ENCODE data around the gene NGEF.

NGEF gene

DNA sequence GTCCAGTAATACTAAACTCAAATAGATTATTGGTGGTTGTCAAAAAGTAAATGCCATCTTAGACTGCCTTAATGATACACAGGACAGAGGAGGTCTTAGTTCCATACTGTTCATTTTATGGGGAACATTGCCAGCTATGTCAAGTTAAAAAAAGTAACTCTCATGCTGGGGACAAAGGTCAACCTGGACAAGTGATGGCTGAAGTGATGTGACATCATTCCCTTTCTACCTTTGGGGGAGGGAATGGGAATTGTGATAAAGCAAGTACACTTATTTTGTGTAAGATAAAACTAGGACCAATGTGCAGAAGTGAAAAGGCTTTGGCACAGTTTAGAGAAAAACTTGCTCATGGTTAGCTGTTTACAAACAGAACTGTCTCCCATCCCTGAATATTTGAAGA lies 167.0 kb downstream of the NGEF start:
- DNase-seq (ENCODE audit: low spot score) = no peak
- TF ChIP-seq CTCF (IDR thresholded peaks at IDR 0.05; ENCODE audit: extremely low read depth, missing control alignments) = no peak

- DNase-seq (ENCODE audit: low spot score) = no peak
- TF ChIP-seq CTCF (IDR thresholded peaks at IDR 0.05; ENCODE audit: extremely low read depth, missing control alignments) = no peak
Observed at GRCh38 chr2:232843834-232844233, 169.2 kb downstream of the NGEF start.

DNA sequence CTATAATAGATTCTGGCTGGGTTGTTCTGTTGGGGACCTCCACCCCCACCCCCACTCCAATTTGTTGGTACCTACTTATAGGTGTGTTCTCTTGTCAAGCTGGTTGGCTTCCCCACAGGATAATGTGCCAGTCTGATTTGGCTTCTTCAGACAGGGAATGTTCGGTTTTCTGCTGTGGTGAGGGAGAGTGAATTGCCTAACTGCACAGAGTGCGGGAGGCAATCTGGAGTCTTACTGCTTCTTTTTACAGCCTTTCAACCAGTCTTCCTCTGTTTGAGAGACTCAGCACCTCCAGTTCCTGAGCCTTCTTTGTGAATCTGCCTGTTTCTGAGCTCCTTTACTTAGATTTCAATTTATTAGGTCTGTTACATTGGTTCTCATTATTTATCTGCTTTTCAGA lies 170.4 kb downstream of the NGEF start:
- no peak for TF ChIP-seq CTCF (IDR thresholded peaks at IDR 0.05; ENCODE audit: extremely low read depth, missing control alignments)
- DNase-seq (ENCODE audit: low spot score) = no peak

GRCh38 chr2:232839411-232840079 lies 173.5 kb downstream of the NGEF start:
- TF ChIP-seq CTCF (IDR thresholded peaks at IDR 0.05; ENCODE audit: extremely low read depth, missing control alignments) = no peak
- DNase-seq (ENCODE audit: low spot score) = no peak

- peak; percentile 64 for DNase-seq (ENCODE audit: low spot score)
- TF ChIP-seq CTCF (IDR thresholded peaks at IDR 0.05; ENCODE audit: extremely low read depth, missing control alignments) = no peak
Observed at GRCh38 chr2:232838406-232838874, 174.6 kb downstream of the NGEF start.

GRCh38 chr2:232836934-232837333 lies 176.1 kb downstream of the NGEF start:
- no peak for DNase-seq (ENCODE audit: low spot score)
- TF ChIP-seq CTCF (IDR thresholded peaks at IDR 0.05; ENCODE audit: extremely low read depth, missing control alignments) = no peak

DNA sequence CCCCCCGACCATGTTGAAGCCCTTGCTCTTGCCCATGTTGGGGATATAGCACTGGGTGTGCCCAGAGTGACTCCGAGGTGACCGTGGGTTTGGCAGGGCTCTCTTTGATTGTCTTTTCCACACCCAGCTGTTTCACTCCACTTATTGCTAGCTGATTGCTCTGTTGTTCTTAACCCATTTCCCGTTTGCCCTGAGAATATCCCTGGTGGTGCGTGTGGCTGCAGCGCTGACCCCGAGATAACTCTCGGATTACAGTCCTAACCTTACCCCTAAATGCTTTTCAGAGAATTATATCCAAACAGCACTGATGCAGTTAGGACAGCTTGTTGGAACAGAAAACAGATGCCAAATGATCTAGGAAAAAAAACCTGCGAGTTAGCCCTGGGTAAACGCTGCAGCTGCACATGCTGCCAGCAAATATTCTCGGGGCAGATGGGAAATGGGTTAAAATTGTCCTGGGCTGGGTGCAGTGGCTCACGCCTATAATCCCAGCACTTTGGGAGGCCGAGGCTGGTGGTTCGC lies 177.3 kb downstream of the NGEF start:
- DNase-seq (ENCODE audit: low spot score) = no peak
- TF ChIP-seq CTCF (IDR thresholded peaks at IDR 0.05; ENCODE audit: extremely low read depth, missing control alignments) = no peak
